ENCODE results near the gene UBXN6. TPM values are rescaled to one million over a fixed set of nuclear protein-coding genes. Genes with fewer than 3 reads are reported as not detected.

The UBXN6 gene
- total and polyA plus RNA-seq, 2 of the 8 experiments (the other 6 are each of a cell fraction or from before 2014, with no cell fraction given): 28.0 to 43.8 TPM

DNA sequence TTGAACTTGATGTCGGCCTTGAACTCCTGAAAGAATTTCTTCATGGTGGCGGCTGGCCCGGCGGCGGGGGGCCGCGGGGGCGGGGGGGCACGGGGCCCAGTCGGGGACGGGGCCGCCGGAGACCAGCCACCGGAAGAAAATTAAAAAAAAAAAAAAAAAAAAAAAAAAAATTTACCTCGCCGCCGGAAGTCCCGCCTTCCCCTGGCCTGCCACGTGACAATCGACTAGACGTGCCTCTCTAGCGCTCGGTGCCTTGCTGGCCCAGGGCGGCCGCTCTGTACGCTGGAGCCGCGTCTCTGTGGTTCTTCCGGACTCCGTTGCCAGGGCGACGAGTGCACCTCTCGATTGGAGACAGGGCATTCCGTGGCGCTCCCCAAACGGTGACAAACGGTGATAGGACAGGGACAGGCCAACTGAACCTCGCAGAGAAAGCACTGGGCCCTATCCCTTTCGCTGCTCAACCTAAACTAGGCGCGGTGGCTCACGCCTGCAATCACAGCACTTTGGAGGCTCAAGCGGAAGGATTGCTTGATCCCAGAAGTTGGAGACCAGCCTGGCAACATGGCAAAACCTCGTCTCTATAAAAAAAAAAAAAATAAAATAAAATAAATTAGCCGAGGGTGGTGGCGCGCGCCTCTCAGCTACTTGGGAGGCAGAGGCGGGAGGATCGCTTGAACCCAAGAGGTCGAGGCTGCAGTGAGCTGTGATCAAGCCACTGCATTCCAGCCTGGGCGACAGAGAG lies at the start of gene UBXN6 (continued):
- TF ChIP-seq GABPA (IDR thresholded peaks at IDR 0.05; ENCODE audit: borderline replicate concordance, insufficient read depth, low read length) (peak; percentile 89), SRF (IDR thresholded peaks at IDR 0.05; ENCODE audit: low read depth, low read length) (no peak), EGR1 (IDR thresholded peaks at IDR 0.05; ENCODE audit: borderline replicate concordance, low read depth, low read length) (peak; percentile 92), JUN (IDR thresholded peaks at IDR 0.05; ENCODE audit: low read depth, low read length) (no peak), POLR2AphosphoS5 (IDR thresholded peaks at IDR 0.05; ENCODE audit: low read depth, low read length) (peak; percentile 43; the same call in 1 of the 2 replicates), NANOG (IDR thresholded peaks at IDR 0.05; ENCODE audit: insufficient read depth, low read depth, low read length, poor library complexity, severe bottlenecking) (no peak), YY1 (IDR thresholded peaks at IDR 0.05; ENCODE audit: low read depth, low read length) (no peak), RFX5 (IDR thresholded peaks at IDR 0.05; ENCODE audit: borderline replicate concordance, low read depth, low read length) (no peak), CREB1 (IDR thresholded peaks at IDR 0.05) (peak; percentile 65), TEAD4 (IDR thresholded peaks at IDR 0.05; ENCODE audit: low read depth, low read length) (peak; percentile 84), EZH2 (IDR thresholded peaks at IDR 0.05; ENCODE audit: low read depth, low read length, severe bottlenecking) (no peak), CTCF (IDR thresholded peaks at IDR 0.05; ENCODE audit: control extremely low read depth in 1 of 3, insufficient read depth in 1 of 3, low read depth in 1 of 3, low read length in 3 of 3) (no peak), CTBP2 (IDR thresholded peaks at IDR 0.05; ENCODE audit: borderline replicate concordance, insufficient read depth, insufficient read length, low read length) (no peak), SP2 (IDR thresholded peaks at IDR 0.05; ENCODE audit: low read length) (peak; percentile 98), SP1 (IDR thresholded peaks at IDR 0.05; ENCODE audit: low read depth, low read length) (peak; percentile 39; the same call in 1 of the 2 replicates), SIN3A (conservative IDR thresholded peaks at IDR 0.05 in 1 of 2, IDR thresholded peaks at IDR 0.05 in 1 of 2; ENCODE audit: low read depth in 1 of 2, low read length in 2 of 2) (peak; percentile 85 to 98; a peak in 3 of 4 replicates), POU5F1 (IDR thresholded peaks at IDR 0.05; ENCODE audit: low read depth, low read length) (no peak), CHD2 (IDR thresholded peaks at IDR 0.05; ENCODE audit: low read length) (0 out of 2 replicates have a peak, but pooled peaks have one; percentile 44), BACH1 (IDR thresholded peaks at IDR 0.05; ENCODE audit: low read length) (no peak)
- TF ChIP-seq, protein P1, sequence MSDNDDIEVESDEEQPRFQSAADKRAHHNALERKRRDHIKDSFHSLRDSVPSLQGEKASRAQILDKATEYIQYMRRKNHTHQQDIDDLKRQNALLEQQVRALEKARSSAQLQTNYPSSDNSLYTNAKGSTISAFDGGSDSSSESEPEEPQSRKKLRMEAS (IDR thresholded peaks at IDR 0.05): peak; percentile 79
- TF ChIP-seq, protein P2, sequence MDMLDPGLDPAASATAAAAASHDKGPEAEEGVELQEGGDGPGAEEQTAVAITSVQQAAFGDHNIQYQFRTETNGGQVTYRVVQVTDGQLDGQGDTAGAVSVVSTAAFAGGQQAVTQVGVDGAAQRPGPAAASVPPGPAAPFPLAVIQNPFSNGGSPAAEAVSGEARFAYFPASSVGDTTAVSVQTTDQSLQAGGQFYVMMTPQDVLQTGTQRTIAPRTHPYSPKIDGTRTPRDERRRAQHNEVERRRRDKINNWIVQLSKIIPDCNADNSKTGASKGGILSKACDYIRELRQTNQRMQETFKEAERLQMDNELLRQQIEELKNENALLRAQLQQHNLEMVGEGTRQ (IDR thresholded peaks at IDR 0.05; ENCODE audit: low read length): peak; percentile 87
